Left kidney (tissue), 2 donors: ENCODE results near the gene KCNK13. TPM values are rescaled to one million over a fixed set of nuclear protein-coding genes. Genes with fewer than 3 reads are reported as not detected.

Experiments
- DNase-seq: peaks from one replicate; pipeline ENCODE4 v3.0.0-alpha.2; 2013
- polyA plus RNA-seq: library from polyadenylated mRNA; unstranded; fragments of 120-200 nt; gene quantifications from one replicate; pipeline ENCODE4 v1.2.1, GENCODE V29; 2013; ENCODE audit not compliant: insufficient read length

Gene KCNK13
- polyA plus RNA-seq, 1 donor, result 0.15 TPM

DNA sequence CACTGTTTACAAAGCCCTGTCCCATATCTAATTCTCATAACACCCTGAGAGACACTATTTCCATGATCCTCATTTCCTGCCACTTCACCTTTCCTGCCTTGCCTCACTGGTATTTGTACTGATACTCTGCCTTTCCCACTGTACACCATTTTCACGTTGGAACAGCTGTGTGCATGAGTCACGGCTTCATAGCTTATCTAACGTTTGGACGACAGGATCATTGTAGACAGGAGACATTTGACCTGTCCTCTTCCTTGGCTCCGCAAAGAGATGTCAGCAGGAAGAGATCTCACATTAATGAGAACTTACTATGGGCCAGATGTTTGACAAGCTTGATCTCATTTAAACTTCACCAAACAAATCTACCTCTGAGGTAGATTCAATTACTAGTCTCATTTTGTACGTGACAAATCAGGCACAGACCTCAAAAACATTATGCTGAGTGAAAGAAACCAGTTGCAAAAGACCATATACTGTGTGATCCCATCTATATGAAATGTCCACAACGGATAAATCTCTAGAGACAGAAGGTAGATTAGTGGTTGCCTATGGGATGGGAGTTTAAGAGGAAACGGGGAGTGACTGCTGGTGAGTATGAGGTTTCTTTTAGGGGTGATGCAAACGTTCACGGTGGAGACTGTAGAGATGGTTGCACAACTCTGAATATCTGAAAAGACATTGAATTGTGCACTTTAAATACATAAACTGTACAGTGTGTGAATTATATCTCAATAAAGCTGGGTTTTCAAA, 71.2 kb downstream of the KCNK13 start:
- DNase-seq, result no peak

GRCh38 chr14:90136904-90137303, 75.1 kb downstream of the KCNK13 start:
- no peak for DNase-seq

DNA sequence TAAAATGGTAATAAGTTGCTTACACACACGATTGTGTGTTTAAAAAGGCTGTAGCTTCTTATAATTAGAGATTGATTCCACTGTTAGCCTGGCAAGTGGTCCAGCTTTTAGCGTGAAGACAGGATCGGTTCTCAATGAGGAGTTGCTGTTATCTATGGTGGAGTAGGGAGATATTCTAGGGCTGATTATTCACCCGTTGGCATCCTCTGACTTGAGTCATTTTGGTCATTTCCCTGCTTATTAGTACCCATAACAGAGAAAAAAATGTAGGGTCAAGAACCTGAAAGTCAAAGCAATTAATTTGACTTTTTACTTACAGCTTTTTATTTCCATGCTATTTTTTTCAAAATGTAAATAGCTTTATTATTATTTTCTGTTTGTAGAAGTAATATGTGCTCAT, 76.0 kb downstream of the KCNK13 start:
- no peak for DNase-seq

- no peak for DNase-seq
These were observed 77.4 kb downstream of the KCNK13 start for GRCh38 chr14:90139199-90139598.

GRCh38 chr14:90140298-90140955, 78.6 kb downstream of the KCNK13 start:
- no peak for DNase-seq

- DNase-seq, result no peak
These were observed 79.1 kb downstream of the KCNK13 start for GRCh38 chr14:90140956-90141316.

DNA sequence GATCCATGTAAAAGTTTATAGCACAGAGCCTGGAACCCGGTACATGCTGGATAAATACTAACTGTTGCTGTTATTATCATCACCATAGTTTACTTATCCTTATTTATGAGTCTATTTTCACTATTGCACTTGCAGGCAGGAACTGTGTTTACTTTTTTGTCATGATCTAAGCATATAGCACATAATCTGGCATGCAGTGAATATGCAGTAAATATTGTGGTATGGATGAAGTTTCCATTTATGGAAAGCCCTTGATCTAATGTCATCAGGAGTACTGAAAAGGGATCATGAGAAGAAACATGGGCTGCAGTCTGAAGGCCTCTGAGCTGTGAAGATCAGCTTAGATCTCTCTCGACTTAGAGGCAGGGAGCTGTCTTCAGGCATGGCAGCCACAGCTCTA, 91.6 kb downstream of the KCNK13 start:
- no peak for DNase-seq

- DNase-seq, result no peak
These were observed 92.3 kb downstream of the KCNK13 start for GRCh38 chr14:90154110-90154509.

DNA sequence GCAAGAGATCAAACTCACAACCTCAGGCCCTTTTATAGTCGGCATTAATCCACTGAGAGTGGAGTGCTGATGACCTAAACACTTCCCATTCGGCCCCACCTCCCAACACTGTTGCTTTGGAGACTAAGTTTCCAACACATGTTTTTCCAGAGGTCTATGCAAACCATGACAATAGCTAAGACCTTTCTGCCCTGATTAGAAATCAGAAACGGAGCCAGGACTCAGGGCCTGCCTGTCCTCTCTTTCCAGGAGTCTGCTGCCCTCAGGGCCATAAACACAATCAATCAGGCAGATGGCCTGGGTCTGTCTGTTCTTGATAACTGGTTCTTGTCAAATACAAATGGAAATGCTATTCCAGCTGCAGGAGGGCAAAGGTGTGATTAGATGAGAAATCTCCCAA, 97.4 kb downstream of the KCNK13 start:
- no peak for DNase-seq

DNA sequence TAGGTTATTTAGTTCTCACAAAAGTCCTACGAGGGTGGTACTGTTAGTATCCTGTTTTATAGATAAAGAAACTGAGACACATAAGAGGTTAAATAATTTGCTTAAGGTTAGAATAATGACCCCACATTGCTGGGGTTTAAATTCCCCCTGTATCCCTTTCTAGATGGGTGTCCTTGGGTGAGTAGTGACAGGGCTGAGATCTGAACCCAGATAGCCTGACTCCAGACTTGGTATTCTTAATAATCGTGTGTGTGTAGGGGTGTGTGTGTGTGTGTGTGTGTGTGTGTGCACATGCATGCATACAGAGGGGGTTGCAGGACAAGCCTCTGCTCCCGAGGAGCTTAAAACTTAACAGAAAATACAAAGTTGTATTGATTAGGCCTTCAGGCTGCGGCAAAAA, 97.9 kb downstream of the KCNK13 start:
- no peak for DNase-seq

- DNase-seq, result no peak
These were observed 99.3 kb downstream of the KCNK13 start for GRCh38 chr14:90161129-90161528.

DNA sequence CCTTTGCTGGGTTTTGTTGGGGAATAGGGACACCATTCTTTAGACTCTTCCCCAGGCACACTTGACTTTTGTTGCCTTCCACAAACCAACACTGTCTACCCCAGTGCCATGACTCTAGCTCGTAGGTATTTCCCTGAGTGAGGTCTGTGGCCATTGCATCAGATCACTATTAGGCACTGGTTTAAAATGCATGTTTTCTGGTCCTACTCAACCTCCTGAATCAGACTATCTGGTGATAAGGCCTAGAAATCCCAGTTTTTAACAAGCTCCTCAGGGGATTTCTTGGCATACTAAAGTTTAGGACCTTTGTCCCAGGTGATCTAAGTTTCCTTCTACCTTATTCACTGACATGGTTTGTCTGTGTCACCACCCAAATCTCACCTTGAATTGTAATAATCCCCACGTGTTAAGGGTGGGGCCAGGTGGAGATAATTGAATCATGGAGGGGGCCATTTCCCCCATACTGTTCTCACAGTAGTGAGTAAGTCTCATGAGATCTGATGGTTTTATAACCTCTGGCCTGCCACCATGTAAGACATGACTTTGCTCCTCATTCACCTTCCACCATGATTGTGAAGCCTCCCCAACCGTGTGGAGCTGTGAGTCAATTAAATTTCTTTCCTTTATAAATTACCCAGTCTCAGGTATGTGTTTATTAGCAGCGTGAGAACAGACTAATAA, 106.8 kb downstream of the KCNK13 start:
- no peak for DNase-seq

GRCh38 chr14:90175631-90176030, 113.8 kb downstream of the KCNK13 start:
- no peak for DNase-seq

- no peak for DNase-seq
These were observed 115.9 kb downstream of the KCNK13 start for GRCh38 chr14:90177539-90178189.

- no peak for DNase-seq
These were observed 117.6 kb downstream of the KCNK13 start for GRCh38 chr14:90179357-90179756.

DNA sequence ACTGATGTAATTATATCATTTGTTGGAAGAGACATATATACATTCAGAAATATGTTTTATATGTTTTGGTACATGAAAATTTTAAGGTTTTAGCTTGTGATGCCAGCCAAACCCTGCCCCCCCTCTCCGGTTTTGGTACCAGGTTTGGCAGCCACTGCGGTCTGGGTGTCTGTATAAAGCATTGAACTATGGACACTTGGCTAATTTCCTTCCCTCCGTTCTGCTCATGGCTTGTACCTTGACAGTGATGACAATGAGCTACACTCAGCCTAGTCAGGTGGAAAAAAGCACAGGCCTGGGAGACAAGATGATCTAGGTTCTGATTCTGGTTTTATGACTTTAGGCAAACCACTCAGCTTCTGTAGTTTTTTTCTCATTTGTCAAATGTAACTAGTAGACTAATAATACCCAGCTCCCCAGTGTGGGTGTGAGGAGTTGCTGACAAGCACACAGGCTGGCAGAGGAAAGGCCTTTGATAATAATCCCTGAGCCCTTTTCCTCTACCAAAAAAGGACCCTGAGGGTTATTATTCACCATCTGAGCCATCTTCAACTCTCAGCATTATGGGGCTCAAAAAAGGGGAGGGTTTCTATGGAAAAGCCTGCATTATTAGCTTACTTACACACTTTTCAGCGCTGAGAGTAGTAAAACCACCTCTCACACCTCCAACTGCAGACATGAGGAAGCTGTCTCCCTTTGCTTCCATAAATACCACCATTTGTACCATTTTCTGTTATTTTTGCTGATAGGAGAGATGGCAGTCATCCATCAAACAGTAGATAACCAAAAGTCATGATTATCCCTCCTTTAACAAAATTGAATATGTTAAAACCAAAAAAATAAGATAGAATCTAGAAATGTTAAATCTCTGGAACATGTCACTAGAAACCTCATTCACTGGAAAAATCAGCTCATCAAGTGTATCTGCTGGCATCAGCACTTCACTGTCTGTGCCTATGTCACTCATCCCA, 118.3 kb downstream of the KCNK13 start:
- no peak for DNase-seq

DNA sequence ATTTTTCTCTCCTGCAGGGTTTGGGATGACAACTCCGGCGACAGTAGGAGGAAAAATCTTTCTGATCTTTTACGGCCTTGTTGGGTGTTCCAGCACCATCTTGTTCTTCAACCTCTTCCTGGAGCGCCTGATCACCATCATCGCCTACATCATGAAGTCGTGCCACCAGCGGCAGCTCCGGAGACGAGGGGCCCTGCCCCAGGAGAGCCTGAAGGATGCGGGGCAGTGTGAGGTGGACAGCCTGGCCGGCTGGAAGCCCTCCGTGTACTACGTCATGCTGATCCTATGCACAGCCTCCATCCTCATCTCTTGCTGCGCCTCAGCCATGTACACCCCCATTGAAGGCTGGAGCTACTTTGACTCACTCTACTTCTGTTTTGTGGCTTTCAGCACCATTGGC, 122.3 kb downstream of the KCNK13 start:
- DNase-seq, result no peak

- DNase-seq, result no peak
These were observed 122.9 kb downstream of the KCNK13 start for GRCh38 chr14:90184571-90185266.

GRCh38 chr14:90188588-90188987, 126.8 kb downstream of the KCNK13 start:
- DNase-seq, result no peak

DNA sequence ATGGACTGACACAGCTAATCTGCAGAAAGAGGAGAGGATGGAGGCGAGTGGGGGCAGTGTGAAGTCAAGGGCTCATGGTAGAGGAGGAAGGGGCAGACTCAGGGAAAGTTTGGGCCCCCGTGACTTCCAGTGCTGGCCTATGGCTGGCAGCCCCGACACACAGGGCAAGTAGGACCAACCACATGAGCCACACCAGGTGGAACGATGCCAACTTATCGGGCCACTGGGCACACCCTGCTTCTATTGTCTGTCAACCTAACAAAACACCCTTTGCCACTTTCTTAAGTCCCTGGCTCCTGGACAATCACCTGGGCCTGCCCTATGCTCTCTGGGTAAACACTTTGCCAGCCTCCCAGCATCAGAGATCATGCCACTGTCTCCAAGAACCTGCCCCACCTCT, 129.4 kb downstream of the KCNK13 start:
- no peak for DNase-seq

GRCh38 chr14:90191585-90191984, 129.8 kb downstream of the KCNK13 start:
- DNase-seq, result no peak
